Measurements from ENCODE around the gene DSCAML1.
"Not testable (repeated sequence)": the region's sequence is repeated elsewhere in the genome, so short reads cannot be mapped to it uniquely, and the experiment has no call there.

Gene DSCAML1

GRCh38 chr11:117792241-117792640 is 4.8 kb downstream of the DSCAML1 start:
- DNase-seq: no peak

DNA sequence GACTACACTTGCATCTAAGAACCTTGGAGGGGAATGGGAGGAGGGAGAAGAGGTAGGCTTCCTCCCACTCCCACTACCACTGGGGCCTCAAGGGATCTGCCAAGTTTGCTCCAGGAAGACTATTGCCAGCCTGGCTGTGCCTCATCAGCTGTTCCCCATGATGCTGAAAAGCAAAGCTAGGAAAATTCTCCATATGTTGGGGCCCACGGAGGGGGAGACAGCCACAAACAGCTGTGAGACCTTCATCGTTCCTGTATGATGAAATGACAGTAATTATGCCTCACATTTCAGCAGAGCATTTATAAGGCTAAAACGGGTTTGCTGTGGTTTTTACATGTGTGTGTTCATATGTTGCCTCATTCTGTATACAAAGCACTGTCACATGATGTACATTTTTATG is 6.7 kb downstream of the DSCAML1 start:
- DNase-seq: no peak

- DNase-seq: no peak
Observed at GRCh38 chr11:117789241-117789640, 7.8 kb downstream of the DSCAML1 start.

- DNase-seq: no peak
Observed at GRCh38 chr11:117786135-117786870, 10.7 kb downstream of the DSCAML1 start.

GRCh38 chr11:117782101-117782500 is 14.9 kb downstream of the DSCAML1 start:
- no peak for DNase-seq

- no peak for DNase-seq
Observed at GRCh38 chr11:117781627-117782026, 15.4 kb downstream of the DSCAML1 start.

DNA sequence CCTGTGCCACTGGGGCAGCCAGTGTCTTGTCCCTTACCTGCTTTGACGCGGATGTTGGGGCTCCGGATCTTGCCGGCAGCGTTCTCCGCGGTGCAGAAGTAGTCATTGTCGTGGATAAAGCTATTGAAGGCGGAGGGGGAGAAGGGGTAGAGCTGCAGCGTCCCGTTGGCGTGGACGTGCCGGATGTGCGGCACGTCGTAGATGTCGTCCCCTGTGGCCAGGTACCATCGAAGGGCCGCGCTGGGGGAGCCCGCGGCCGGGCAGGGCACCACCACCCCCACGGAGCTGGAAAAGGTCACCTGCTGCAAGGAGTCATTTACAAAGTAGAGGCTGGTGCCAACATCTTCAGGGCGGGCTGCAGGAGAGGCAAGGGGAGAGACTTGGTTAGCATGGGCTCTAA is 16.6 kb downstream of the DSCAML1 start:
- DNase-seq: no peak

DNA sequence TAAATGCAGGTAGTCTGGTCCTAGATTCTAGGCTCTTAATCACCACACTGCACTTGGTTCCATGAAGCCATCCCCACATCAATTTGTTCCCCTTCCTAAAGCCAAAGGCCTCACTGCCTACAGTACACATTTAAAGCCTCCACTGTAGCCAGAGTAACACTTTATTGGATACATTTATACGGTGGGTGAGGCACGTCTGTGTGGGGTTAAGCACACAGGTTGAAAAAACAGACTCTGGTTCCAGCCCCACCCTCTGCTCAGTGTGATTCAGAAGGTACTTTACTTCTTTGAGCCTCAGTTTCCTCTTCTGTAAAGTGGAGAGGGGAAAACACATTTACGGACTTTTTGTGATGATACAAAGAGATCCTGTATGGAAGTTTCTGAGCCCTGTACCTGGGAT is 22.5 kb downstream of the DSCAML1 start:
- DNase-seq: no peak

GRCh38 chr11:117772360-117772759 is 24.7 kb downstream of the DSCAML1 start:
- no peak for DNase-seq

DNA sequence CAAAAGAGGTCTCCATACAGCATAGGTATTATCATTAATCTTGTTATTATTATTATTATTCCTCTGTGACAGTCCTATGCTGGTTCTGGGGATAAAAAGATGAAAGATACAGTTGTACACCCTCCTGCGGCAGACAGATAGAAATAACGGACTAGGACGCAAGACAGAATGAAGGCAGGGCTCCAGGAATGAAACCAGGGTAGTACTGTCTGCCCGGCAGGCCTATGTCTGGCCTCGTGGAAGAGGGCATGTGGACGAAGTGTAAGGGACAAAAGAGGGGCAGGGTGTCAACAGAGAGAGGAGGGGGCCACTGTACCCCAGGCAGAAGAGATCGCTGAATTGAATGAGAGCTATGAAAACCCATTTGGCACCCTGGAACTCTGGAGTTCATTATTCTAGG is 25.2 kb downstream of the DSCAML1 start:
- DNase-seq: no peak

DNA sequence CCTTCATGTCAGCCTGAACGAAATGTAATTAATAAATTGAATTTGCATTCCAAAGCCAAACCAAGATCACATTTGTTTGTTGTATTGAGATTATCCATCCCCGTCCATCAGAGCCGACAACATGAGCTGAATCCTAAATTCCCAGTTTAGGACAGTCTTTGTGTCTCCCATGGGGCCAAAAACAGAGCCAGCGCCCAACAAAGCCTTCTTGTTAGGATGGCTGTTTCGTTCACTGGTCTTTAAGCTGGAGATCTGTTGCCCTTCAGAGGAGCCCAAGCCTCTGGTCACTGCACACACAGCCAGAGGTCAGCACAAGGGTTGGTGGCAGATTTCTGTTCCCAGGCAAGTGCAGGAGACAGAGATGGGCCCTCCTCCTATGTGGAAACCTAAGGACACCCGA is 25.8 kb downstream of the DSCAML1 start:
- no peak for DNase-seq

GRCh38 chr11:117770061-117770460 is 27.0 kb downstream of the DSCAML1 start:
- DNase-seq: no peak

GRCh38 chr11:117769533-117769932 is 27.5 kb downstream of the DSCAML1 start:
- no peak for DNase-seq

DNA sequence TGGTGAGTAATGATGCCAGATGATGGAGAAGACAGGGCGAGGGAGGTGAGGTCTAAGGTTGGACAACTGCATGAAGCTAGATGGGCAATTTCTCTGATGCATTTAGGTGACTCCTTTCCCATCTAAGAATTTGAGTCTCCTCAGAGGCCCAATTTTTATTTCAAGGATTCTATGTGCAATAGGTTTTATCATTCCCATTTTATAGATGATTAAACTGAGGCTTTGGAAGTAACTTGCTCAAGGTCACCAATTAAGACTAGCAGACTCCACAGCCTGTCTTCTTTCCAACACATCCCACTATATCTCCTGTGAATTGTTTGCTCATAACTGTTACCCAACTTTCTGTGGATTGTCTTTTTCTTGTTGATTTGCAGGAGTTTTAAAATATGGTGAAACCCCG is 28.5 kb downstream of the DSCAML1 start:
- no peak for DNase-seq

- DNase-seq: no peak
Observed at GRCh38 chr11:117767071-117767470, 29.9 kb downstream of the DSCAML1 start.

DNA sequence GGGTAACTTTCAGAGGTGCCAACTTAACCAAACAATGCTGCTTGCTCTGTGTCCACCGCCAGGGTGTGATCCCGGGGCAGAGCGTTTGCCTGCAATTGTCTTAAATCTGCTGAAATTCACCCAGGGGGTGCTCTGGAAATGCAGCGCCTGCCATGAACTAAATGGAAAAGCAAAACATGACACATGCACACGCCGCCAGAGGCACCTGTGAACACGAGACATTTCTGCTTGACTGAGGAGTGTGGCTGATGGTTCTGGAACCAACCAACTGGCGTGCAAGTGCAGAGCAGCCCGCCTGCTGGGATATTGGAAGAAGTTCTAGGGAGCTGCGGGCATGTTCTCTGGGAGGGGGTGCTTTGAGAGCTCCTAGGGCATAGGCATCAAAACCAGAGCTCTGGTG is 30.4 kb downstream of the DSCAML1 start:
- DNase-seq: peak; percentile 31 to 57

DNA sequence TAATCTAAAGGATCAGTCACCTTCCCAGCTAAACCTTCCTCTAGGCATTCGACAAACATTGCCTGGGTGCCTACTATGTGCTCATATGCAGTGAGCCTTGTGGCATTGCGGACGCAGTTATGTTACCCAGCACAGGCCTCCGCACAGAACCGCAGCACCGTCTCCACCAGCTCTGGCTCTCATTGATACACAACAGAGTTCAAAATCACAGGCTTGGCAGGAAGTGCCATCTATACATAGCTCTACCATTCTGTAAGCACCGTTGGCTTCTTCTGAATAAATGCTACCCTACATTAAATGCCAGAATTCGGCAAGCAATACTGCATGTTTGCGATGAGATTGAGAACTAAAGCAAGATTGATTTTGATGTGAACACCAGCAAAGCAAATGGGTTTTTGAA is 31.0 kb downstream of the DSCAML1 start:
- DNase-seq: no peak

DNA sequence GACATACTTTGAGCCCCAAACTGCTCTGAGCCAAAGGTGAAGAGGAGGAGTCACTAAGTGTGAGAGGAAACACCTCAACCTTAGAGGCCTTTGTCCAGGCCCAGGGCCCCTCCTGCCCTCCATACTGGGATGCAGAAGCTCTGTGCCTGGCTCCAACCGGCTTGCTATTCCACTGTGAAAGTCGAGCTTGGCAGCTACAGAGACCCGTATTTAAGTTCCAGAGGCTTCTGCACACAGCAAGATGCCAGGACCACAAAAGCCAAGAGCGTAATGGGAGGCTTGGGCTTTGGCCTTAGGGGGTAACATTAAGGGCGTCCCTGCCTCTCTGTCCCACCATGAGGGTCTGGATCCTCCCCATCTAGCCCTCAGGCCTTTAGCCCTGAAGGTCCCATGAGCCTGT is 31.9 kb downstream of the DSCAML1 start:
- no peak for DNase-seq

- not testable (repeated sequence) for DNase-seq
Observed at GRCh38 chr11:117763465-117763864, 33.6 kb downstream of the DSCAML1 start.

GRCh38 chr11:117761993-117762392 is 35.0 kb downstream of the DSCAML1 start:
- no peak for DNase-seq

DNA sequence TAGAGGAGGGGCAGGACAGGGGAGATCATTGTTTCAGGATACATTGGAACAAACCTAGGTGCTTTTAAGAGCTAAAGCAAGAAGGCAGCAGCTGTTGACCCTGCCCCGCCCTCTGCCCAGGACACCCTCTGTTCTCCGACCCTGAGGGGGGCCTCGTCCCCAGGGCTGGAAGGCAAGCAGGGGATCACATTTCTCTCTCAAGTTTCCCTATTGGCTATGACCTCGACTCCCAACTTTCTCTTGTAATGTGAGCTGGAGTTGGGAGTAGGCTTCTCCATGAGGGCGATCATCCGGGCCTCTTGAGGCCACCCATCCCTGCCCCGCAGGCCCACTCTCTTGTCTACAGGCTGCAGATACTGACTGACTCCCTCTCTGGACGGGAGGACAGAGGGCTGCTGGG is 37.7 kb downstream of the DSCAML1 start:
- no peak for DNase-seq

DNA sequence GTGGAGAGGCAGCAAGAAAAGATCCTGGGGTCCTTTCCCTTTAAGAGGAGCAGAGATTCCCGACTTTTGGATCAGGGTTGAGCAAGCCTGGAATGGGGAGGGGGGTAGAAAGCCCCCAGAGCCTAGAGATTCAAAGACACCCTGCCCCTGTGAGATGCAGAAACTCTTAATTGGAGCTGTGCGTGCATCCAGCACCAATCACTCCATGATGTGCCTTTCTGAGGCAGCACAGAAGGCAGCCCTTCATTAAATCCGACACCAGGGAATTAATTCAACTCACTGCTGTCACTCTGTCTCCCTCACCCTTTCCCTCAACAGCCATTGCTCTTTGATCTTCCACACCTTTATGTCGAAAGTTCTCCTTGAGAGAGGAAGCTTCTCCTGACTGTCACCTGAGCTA is 43.0 kb downstream of the DSCAML1 start:
- DNase-seq: no peak

- no peak for DNase-seq
Observed at GRCh38 chr11:117752721-117753237, 44.2 kb downstream of the DSCAML1 start.

DNA sequence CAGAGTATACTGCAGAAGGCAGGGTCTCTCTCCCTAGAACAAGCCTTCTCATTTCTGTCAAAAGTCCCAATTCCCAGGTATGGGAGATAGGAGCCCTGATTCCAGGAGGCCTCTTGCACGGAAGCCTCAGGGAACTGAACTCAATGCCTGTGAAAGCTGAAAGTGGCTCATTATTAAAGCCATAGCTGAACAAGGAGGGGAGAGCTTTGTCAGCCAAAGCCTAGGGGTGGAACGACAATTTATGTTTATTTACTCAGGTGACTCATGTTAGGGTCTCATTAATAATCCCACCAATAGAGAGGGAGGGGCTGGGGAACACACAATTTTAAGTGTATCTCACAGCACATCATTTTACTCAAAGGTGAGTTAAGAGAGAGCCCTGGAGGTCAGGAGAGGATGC is 44.9 kb downstream of the DSCAML1 start:
- DNase-seq: no peak
